OCI-LY1 (cell line): Measurements from ENCODE around the gene EPB41L4A.

Source experiments
- H2AFZ ChIP-seq: fragments of 200-600 bp; sonication (generic), shearing (Covaris generic); 2 replicates; pipeline ENCODE4 v1.6.0; 2014; ENCODE audit warnings: antibody characterized with exemption, mild to moderate bottlenecking, low read length
- H3F3A ChIP-seq: fragments of 200-600 bp; sonication (generic), shearing (Covaris generic); 2 replicates; pipeline ENCODE4 v1.6.0; 2014; ENCODE audit warnings: mild to moderate bottlenecking, antibody characterized with exemption, low read length, moderate library complexity; ENCODE audit not compliant: insufficient read depth
- H3K27ac ChIP-seq: fragments of 200-600 bp; sonication (generic); 2 replicates; pipeline ENCODE4 v1.5.1; 2014; ENCODE audit warnings: low read length, mixed run types, mild to moderate bottlenecking, low read depth; ENCODE audit not compliant: poor library complexity, severe bottlenecking
- H3K27me3 ChIP-seq: fragments of 200-600 bp; sonication (generic); 2 replicates; pipeline ENCODE4 v1.6.0; 2014; ENCODE audit warnings: antibody characterized with exemption, mild to moderate bottlenecking, low read length, moderate library complexity; ENCODE audit not compliant: insufficient read depth
- H3K36me3 ChIP-seq: fragments of 200-600 bp; sonication (generic); 2 replicates; pipeline ENCODE4 v1.6.1; 2014; ENCODE audit warnings: mild to moderate bottlenecking, antibody characterized with exemption, low read length, moderate library complexity, mixed read lengths; ENCODE audit not compliant: insufficient read depth
- H3K4me1 ChIP-seq: fragments of 200-600 bp; sonication (generic); 2 replicates; pipeline ENCODE4 v1.5.1; 2014; ENCODE audit warnings: mild to moderate bottlenecking, low read length, moderate library complexity; ENCODE audit not compliant: insufficient read depth, severe bottlenecking
- H3K4me2 ChIP-seq: fragments of 200-600 bp; sonication (generic), shearing (Covaris generic); 2 replicates; pipeline ENCODE4 v1.6.1; 2014; ENCODE audit warnings: low read length
- H3K4me3 ChIP-seq: fragments of 200-600 bp; sonication (generic); 2 replicates; pipeline ENCODE4 v1.5.1; 2014; ENCODE audit warnings: low read length, low read depth, mild to moderate bottlenecking, mixed read lengths; ENCODE audit not compliant: poor library complexity, severe bottlenecking
- H3K79me2 ChIP-seq: fragments of 200-600 bp; shearing (Covaris generic); 2 replicates; pipeline ENCODE4 v1.6.1; 2016; ENCODE audit warnings: mixed run types, low read length, mixed read lengths; ENCODE audit not compliant: insufficient read depth
- H3K9ac ChIP-seq: fragments of 200-600 bp; sonication (generic), shearing (Covaris generic); 2 replicates; pipeline ENCODE4 v1.6.1; 2014; ENCODE audit warnings: mild to moderate bottlenecking, low read length, mixed read lengths
- H3K9me2 ChIP-seq: fragments of 200-600 bp; sonication (generic), shearing (Covaris generic); 2 replicates; pipeline ENCODE4 v1.6.1; 2014; ENCODE audit warnings: low read depth, mild to moderate bottlenecking, low read length, mixed read lengths
- H3K9me3 ChIP-seq: fragments of 200-600 bp; shearing (Covaris generic); 2 replicates; pipeline ENCODE4 v1.6.1; 2014; ENCODE audit warnings: low read length, mixed read lengths
- H4K20me1 ChIP-seq: fragments of 200-600 bp; sonication (generic), shearing (Covaris generic); 2 replicates; pipeline ENCODE4 v1.6.0; 2016; ENCODE audit warnings: mild to moderate bottlenecking, low read length; ENCODE audit not compliant: insufficient read depth
- CTCF ChIP-seq: fragments of 200-600 bp; sonication (generic), shearing (Covaris generic); IDR thresholded peaks from 2 replicates; pipeline ENCODE4 v1.5.1; 2017; ENCODE audit warnings: mild to moderate bottlenecking, antibody characterized with exemption, low read length, moderate library complexity, mixed read lengths
- EZH2 ChIP-seq: fragments of 200-600 bp; sonication (generic), shearing (Covaris generic); IDR thresholded peaks from 2 replicates; pipeline ENCODE4 v1.8.0; 2017; ENCODE audit warnings: borderline replicate concordance, mixed run types, mild to moderate bottlenecking, antibody characterized with exemption, low read length, moderate library complexity, mixed read lengths

EPB41L4A gene

GRCh38 chr5:112317866-112318265 is 101.2 kb downstream of the EPB41L4A start:
- no peak for TF ChIP-seq CTCF
- no peak for TF ChIP-seq EZH2

GRCh38 chr5:112316731-112317130 is 102.3 kb downstream of the EPB41L4A start:
- no peak overlapping the region for H3K27ac ChIP-seq
- no peak overlapping the region for H3K4me2 ChIP-seq
- no peak overlapping the region for H3K9ac ChIP-seq
- H2AFZ ChIP-seq = no peak overlapping the region
- no peaks in the 10 kb centered on the region for H3K27me3 ChIP-seq
- no peaks in the 10 kb centered on the region for H3K9me2 ChIP-seq
- TF ChIP-seq EZH2 = no peak
- TF ChIP-seq CTCF = no peak
- H3F3A ChIP-seq = no peaks in the 10 kb centered on the region
- no peaks in the 10 kb centered on the region for H3K9me3 ChIP-seq
- no peak overlapping the region for H3K4me3 ChIP-seq
- no peaks in the 10 kb centered on the region for H4K20me1 ChIP-seq
- no peaks in the 10 kb centered on the region for H3K79me2 ChIP-seq
- peaks cover 27% of the 10 kb centered on the region for H3K4me1 ChIP-seq
- no peaks in the 10 kb centered on the region for H3K36me3 ChIP-seq

More at GRCh38 chr5:112317866-112318265, 101.2 kb downstream of the EPB41L4A start:
- Histone ChIP-seq H3K9me3 (no peaks in the 10 kb centered on the region), H3K36me3 (no peaks in the 10 kb centered on the region), H3K9me2 (no peaks in the 10 kb centered on the region), H3F3A (no peaks in the 10 kb centered on the region), H3K9ac (no peak overlapping the region), H3K27ac (no peak overlapping the region), H3K4me3 (no peak overlapping the region), H3K4me1 (peaks cover 38% of the 10 kb centered on the region), H3K27me3 (no peaks in the 10 kb centered on the region), H3K4me2 (no peak overlapping the region), H2AFZ (no peak overlapping the region), H3K79me2 (no peaks in the 10 kb centered on the region), H4K20me1 (no peaks in the 10 kb centered on the region)

- H3K79me2 ChIP-seq = no peaks in the 10 kb centered on the region
- no peak overlapping the region for H3K27ac ChIP-seq
- H2AFZ ChIP-seq = no peak overlapping the region
- no peak overlapping the region for H3K9ac ChIP-seq
- peaks cover 19% of the 10 kb centered on the region for H3K4me1 ChIP-seq
- TF ChIP-seq EZH2 (no peak), CTCF (no peak)
- H3K27me3 ChIP-seq = no peaks in the 10 kb centered on the region
- H3K9me2 ChIP-seq = no peaks in the 10 kb centered on the region
- H3K36me3 ChIP-seq = no peaks in the 10 kb centered on the region
- no peak overlapping the region for H3K4me2 ChIP-seq
- H3K9me3 ChIP-seq = no peaks in the 10 kb centered on the region
- H3F3A ChIP-seq = no peaks in the 10 kb centered on the region
- H4K20me1 ChIP-seq = no peaks in the 10 kb centered on the region
- H3K4me3 ChIP-seq = no peak overlapping the region
Measured at GRCh38 chr5:112316006-112316405, 103.1 kb downstream of the EPB41L4A start.
